IMR-90 (cell line): ENCODE data around the gene UBE2G1. TPM values are rescaled to one million over a fixed set of nuclear protein-coding genes. Genes with fewer than 3 reads are reported as not detected.

Experiments
- ATAC-seq: fragments of 200-7000 bp; cut with Tn5 transposase; 2 replicates; pipeline ENCODE4 v1.9.1; 2020; ENCODE audit warnings: low read depth, mild to moderate bottlenecking, moderate library complexity
- BruUV-seq: library from RNA; stranded (reverse); fragments of 400-500 nt; replicated peaks from 2 replicates; lab custom pipeline; 2021; lab: Mats Ljungman, UMichigan
- CTCF ChIA-PET: fragments of 300-600 bp; formaldehyde crosslinking; extraction: SDS; loops from one replicate; lab custom pipeline; 2021; ENCODE audit warnings: antibody characterized with exemption; lab: Yijun Ruan, JAX
- POLR2A ChIA-PET: fragments of 300-600 bp; sonication (Branson Sonifier 250); formaldehyde crosslinking; loops from one replicate; lab custom pipeline; 2022; ENCODE audit warnings: antibody characterized with exemption; ENCODE audit not compliant: unreplicated experiment; lab: Charles Lee
- DNase-seq: peaks from one replicate; pipeline ENCODE4 v3.0.0; 2013
- H2AFZ ChIP-seq: replicated peaks from 2 replicates; pipeline ENCODE3; 2013; ENCODE audit warnings: low read length, mild to moderate bottlenecking; ENCODE audit not compliant: poor library complexity
- H2AK5ac ChIP-seq: 2 replicates; pipeline ENCODE4 v1.6.1; 2013; ENCODE audit warnings: low read depth, low read length, inconsistent platforms
- H2AK9ac ChIP-seq: replicated peaks from 2 replicates; pipeline ENCODE3; 2013; ENCODE audit warnings: mild to moderate bottlenecking, low read depth, low read length, moderate library complexity; ENCODE audit not compliant: poor library complexity
- H2BK120ac ChIP-seq: 2 replicates; pipeline ENCODE4 v1.6.1; 2013; ENCODE audit warnings: low read depth, low read length, inconsistent platforms
- H2BK15ac ChIP-seq: 3 replicates; pipeline ENCODE4 v1.6.1; 2013; ENCODE audit warnings: low read depth, low read length, inconsistent platforms
- H2BK20ac ChIP-seq: 2 replicates; pipeline ENCODE4 v1.6.1; 2013; ENCODE audit warnings: low read depth, mild to moderate bottlenecking, inconsistent platforms, low read length, moderate library complexity
- H2BK5ac ChIP-seq: 2 replicates; pipeline ENCODE4 v1.6.1; 2013; ENCODE audit warnings: mild to moderate bottlenecking, low read depth, low read length, inconsistent platforms; ENCODE audit not compliant: poor library complexity, severe bottlenecking
- H3K14ac ChIP-seq: replicated peaks from 2 replicates; pipeline ENCODE4 v1.6.1; 2013; ENCODE audit warnings: low read depth, low read length, inconsistent platforms
- H3K18ac ChIP-seq: 2 replicates; pipeline ENCODE4 v1.6.1; 2013; ENCODE audit warnings: low read depth, low read length, control low read depth
- H3K23ac ChIP-seq: 2 replicates; pipeline ENCODE4 v1.6.1; 2013; ENCODE audit warnings: low read depth, low read length, inconsistent platforms
- H3K27ac ChIP-seq: 2 replicates; pipeline ENCODE4 v1.5.1; 2013; ENCODE audit warnings: mild to moderate bottlenecking, control low read depth, low read length; ENCODE audit not compliant: insufficient read depth
- H3K27me3 ChIP-seq: 2 replicates; pipeline ENCODE4 v1.6.1; 2013; ENCODE audit warnings: low read length; ENCODE audit not compliant: control insufficient read depth, insufficient read depth
- H3K36me3 ChIP-seq: 2 replicates; pipeline ENCODE4 v1.6.1; 2013; ENCODE audit warnings: low read length, mixed read lengths; ENCODE audit not compliant: control insufficient read depth, insufficient read depth
- H3K4ac ChIP-seq: 2 replicates; pipeline ENCODE4 v1.6.1; 2013; ENCODE audit warnings: low read depth, low read length, inconsistent platforms
- H3K4me1 ChIP-seq: 2 replicates; pipeline ENCODE4 v1.6.1; 2013; ENCODE audit warnings: low read length, mixed read lengths; ENCODE audit not compliant: control insufficient read depth, insufficient read depth
- H3K4me2 ChIP-seq: 2 replicates; pipeline ENCODE4 v1.6.1; 2013; ENCODE audit warnings: low read depth, mild to moderate bottlenecking, control low read depth, low read length, moderate library complexity
- H3K4me3 ChIP-seq: 2 replicates; pipeline ENCODE4 v1.5.1; 2013; ENCODE audit warnings: low read depth, mild to moderate bottlenecking, control low read depth, low read length, moderate library complexity; ENCODE audit not compliant: insufficient read depth
- H3K56ac ChIP-seq: 2 replicates; pipeline ENCODE4 v1.6.1; 2013; ENCODE audit warnings: low read length, inconsistent platforms; ENCODE audit not compliant: insufficient read depth; ENCODE audit errors: extremely low read depth
- H3K79me1 ChIP-seq, 2 experiments: 2 replicates each; pipeline ENCODE4 v1.6.1; 2013; ENCODE audit warnings: low read length in 2 of 2, inconsistent platforms in 1 of 2, low read depth in 1 of 2
- H3K9ac ChIP-seq: 2 replicates; pipeline ENCODE4 v1.6.1; 2013; ENCODE audit warnings: low read depth, low read length, control low read depth
- H3K9me1 ChIP-seq: 2 replicates; pipeline ENCODE4 v1.6.1; 2013; ENCODE audit warnings: low read length, inconsistent platforms; ENCODE audit not compliant: insufficient read depth
- H3K9me3 ChIP-seq: 2 replicates; pipeline ENCODE4 v1.6.1; 2013; ENCODE audit warnings: low read length; ENCODE audit not compliant: control insufficient read depth, insufficient read depth
- H4K20me1 ChIP-seq: 2 replicates; pipeline ENCODE4 v1.6.1; 2013; ENCODE audit warnings: low read length, inconsistent platforms; ENCODE audit not compliant: insufficient read depth
- H4K5ac ChIP-seq: 2 replicates; pipeline ENCODE4 v1.6.1; 2013; ENCODE audit warnings: mild to moderate bottlenecking, low read depth, low read length, control low read depth
- H4K8ac ChIP-seq, 2 experiments: 2 replicates each; pipeline ENCODE4 v1.6.1; 2013; ENCODE audit warnings: low read depth in 2 of 2, low read length in 2 of 2, control low read depth in 1 of 2, inconsistent platforms in 1 of 2
- H4K91ac ChIP-seq: 2 replicates; pipeline ENCODE4 v1.6.1; 2013; ENCODE audit warnings: low read depth, low read length, inconsistent platforms; ENCODE audit not compliant: insufficient read depth
- BHLHE40 ChIP-seq: fragments of 150-350 bp; IDR thresholded peaks from 2 replicates; pipeline ENCODE4 v1.6.1; 2016; ENCODE audit warnings: mild to moderate bottlenecking, low read depth, low read length
- CEBPB ChIP-seq: IDR thresholded peaks from 2 replicates; pipeline ENCODE4 v1.6.1; 2012; ENCODE audit warnings: low read depth, low read length, improper control_type of control experiment
- CHD1 ChIP-seq: IDR thresholded peaks from 2 replicates; pipeline ENCODE4 v1.6.1; 2012; ENCODE audit warnings: low read depth, low read length, improper control_type of control experiment
- FOS ChIP-seq: fragments of 150-350 bp; IDR thresholded peaks from 2 replicates; pipeline ENCODE4 v1.6.1; 2016; ENCODE audit warnings: low read depth, low read length
- MAZ ChIP-seq: IDR thresholded peaks from 2 replicates; pipeline ENCODE4 v1.6.1; 2012; ENCODE audit warnings: low read depth, mild to moderate bottlenecking, low read length, improper control_type of control experiment, moderate library complexity, borderline replicate concordance
- MXI1 ChIP-seq: IDR thresholded peaks from 2 replicates; pipeline ENCODE4 v1.6.1; 2012; ENCODE audit warnings: low read depth, mild to moderate bottlenecking, low read length, moderate library complexity, borderline replicate concordance
- NFE2L2 ChIP-seq: fragments of 150-350 bp; IDR thresholded peaks from 2 replicates; pipeline ENCODE4 v1.6.1; 2016; ENCODE audit warnings: low read depth, mild to moderate bottlenecking, low read length
- POLR2A ChIP-seq: IDR thresholded peaks from 2 replicates; pipeline ENCODE4 v1.6.1; 2012; ENCODE audit warnings: mild to moderate bottlenecking, low read depth, low read length
- RCOR1 ChIP-seq: IDR thresholded peaks from 2 replicates; pipeline ENCODE4 v1.6.1; 2012; ENCODE audit warnings: mild to moderate bottlenecking, low read length, improper control_type of control experiment; ENCODE audit not compliant: insufficient replicate concordance
- RFX5 ChIP-seq: IDR thresholded peaks from 2 replicates; pipeline ENCODE4 v1.8.0; 2012; ENCODE audit warnings: low read depth, mild to moderate bottlenecking, low read length, moderate library complexity
- SMC3 ChIP-seq: fragments of 150-350 bp; IDR thresholded peaks from 2 replicates; pipeline ENCODE4 v1.6.1; 2016; ENCODE audit warnings: low read depth, mild to moderate bottlenecking, antibody characterized with exemption, low read length, moderate library complexity
- WGBS, 2 experiments: methylation state at CpG; one replicate each; pipeline versions ENCODE4 v1.1.5 to v1.1.7; 2013; ENCODE audit warnings: missing lambda C conversion rate in 2 of 2; ENCODE audit not compliant: insufficient read length in 1 of 2; ENCODE audit errors: extremely low coverage in 2 of 2; 5-methylcytosine and 5-hydroxymethylcytosine counted together
- dilution Hi-C: fragments of 300-500 bp; cut with HindIII; formaldehyde crosslinking; loops from one replicate; pipeline ENCODE4 v1.14.3; 2018; ENCODE audit warnings: low sequenced_read_pairs; ENCODE audit not compliant: unreplicated experiment
- in situ Hi-C: fragments of 300-500 bp; cut with MboI; formaldehyde crosslinking; loops from 3 replicates; pipeline ENCODE4 v1.14.3; 2019; ENCODE audit warnings: low sequenced_read_pairs, inconsistent platforms, mixed read lengths
- intact Hi-C: fragments of 100-400 bp; cut with micrococcal nuclease; formaldehyde crosslinking; loops from 2 replicates; pipeline ENCODE4 v1.10.0; 2022
- polyA plus RNA-seq, 3 experiments: library from polyadenylated mRNA; depleted of rRNA; stranded (reverse); fragments of >200 nt; gene quantifications; 2 replicates each; pipeline ENCODE4 v1.2.3, GENCODE V29; 2012; ENCODE audit warnings: low replicate concordance in 1 of 3
- total RNA-seq: library from RNA; depleted of rRNA; stranded (reverse); fragments of >200 nt; gene quantifications from 2 replicates; pipeline ENCODE4 v1.2.3, GENCODE V29; 2012
- TF ChIP-seq, protein P1 (sequence below): conservative IDR thresholded peaks from 2 replicates; pipeline ENCODE4 v1.5.1; 2012; ENCODE audit warnings: mild to moderate bottlenecking, low read depth, low read length, improper control_type of control experiment
- TF ChIP-seq, protein P2 (sequence below): fragments of 150-350 bp; IDR thresholded peaks from 2 replicates; pipeline ENCODE4 v1.6.1; 2017; ENCODE audit warnings: mild to moderate bottlenecking, antibody characterized with exemption, low read length, low read depth
- TF ChIP-seq, protein P3 (sequence below): fragments of 150-350 bp; IDR thresholded peaks from 2 replicates; pipeline ENCODE4 v1.6.1; 2016; ENCODE audit warnings: low read depth, mild to moderate bottlenecking, low read length, moderate library complexity, borderline replicate concordance

Gene UBE2G1
- total and polyA plus RNA-seq, 2 of the 4 experiments (the other 2 are of a cell fraction), result 26.3 to 26.6 TPM

DNA sequence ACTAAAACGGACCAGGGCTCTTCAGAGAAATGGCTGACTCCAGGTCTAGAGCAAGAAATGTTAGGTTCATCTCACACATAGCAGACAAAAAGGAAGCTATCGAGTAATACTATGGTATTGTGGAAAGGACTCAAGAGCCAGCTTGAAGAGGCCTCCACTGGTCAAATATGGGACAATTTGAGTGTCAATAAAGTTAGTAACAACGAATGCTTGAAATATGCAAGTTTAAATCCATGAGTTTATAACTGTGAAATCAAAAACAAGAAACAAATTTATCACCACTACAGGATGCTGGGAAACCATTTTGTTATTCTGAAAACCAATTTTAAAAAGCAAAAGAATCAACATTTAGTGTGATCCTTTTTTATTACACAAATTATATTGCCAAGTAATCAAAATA, 52.3 kb downstream of the UBE2G1 start:
- H2BK20ac ChIP-seq, result no peak overlapping the region
- H4K20me1 ChIP-seq, result peaks cover 89% of the 10 kb centered on the region
- no peak overlapping the region for H4K91ac ChIP-seq
- no peak overlapping the region for H4K8ac ChIP-seq
- ATAC-seq (no peak), DNase-seq (no peak)
- H2BK15ac ChIP-seq, result no peak overlapping the region
- BruUV-seq, result no TSS peak
- no peak overlapping the region for H3K56ac ChIP-seq
- H2BK5ac ChIP-seq, result no peak overlapping the region
- H3K23ac ChIP-seq, result no peak overlapping the region
- no peak overlapping the region for H3K14ac ChIP-seq
- no peaks in the 10 kb centered on the region for H3K9me3 ChIP-seq
- in situ Hi-C loops (no loop called here), intact Hi-C loops (no loop called here), dilution Hi-C loops (no loop called here)
- no peak overlapping the region for H3K4ac ChIP-seq
- H3K27me3 ChIP-seq, result no peaks in the 10 kb centered on the region
- H3K4me2 ChIP-seq, result no peak overlapping the region
- H3K18ac ChIP-seq, result no peak overlapping the region
- H3K36me3 ChIP-seq, result no peaks in the 10 kb centered on the region
- H2AK9ac ChIP-seq, result no peak overlapping the region
- TF ChIP-seq CHD1 (no peak), BHLHE40 (no peak), NFE2L2 (no peak), CEBPB (no peak), FOS (no peak), MAZ (no peak), RCOR1 (no peak), MXI1 (no peak), POLR2A (no peak), RFX5 (no peak), SMC3 (no peak)
- TF ChIP-seq, protein P1, sequence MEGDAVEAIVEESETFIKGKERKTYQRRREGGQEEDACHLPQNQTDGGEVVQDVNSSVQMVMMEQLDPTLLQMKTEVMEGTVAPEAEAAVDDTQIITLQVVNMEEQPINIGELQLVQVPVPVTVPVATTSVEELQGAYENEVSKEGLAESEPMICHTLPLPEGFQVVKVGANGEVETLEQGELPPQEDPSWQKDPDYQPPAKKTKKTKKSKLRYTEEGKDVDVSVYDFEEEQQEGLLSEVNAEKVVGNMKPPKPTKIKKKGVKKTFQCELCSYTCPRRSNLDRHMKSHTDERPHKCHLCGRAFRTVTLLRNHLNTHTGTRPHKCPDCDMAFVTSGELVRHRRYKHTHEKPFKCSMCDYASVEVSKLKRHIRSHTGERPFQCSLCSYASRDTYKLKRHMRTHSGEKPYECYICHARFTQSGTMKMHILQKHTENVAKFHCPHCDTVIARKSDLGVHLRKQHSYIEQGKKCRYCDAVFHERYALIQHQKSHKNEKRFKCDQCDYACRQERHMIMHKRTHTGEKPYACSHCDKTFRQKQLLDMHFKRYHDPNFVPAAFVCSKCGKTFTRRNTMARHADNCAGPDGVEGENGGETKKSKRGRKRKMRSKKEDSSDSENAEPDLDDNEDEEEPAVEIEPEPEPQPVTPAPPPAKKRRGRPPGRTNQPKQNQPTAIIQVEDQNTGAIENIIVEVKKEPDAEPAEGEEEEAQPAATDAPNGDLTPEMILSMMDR, result no peak
- TF ChIP-seq, protein P2, sequence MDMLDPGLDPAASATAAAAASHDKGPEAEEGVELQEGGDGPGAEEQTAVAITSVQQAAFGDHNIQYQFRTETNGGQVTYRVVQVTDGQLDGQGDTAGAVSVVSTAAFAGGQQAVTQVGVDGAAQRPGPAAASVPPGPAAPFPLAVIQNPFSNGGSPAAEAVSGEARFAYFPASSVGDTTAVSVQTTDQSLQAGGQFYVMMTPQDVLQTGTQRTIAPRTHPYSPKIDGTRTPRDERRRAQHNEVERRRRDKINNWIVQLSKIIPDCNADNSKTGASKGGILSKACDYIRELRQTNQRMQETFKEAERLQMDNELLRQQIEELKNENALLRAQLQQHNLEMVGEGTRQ, result no peak
- TF ChIP-seq, protein P3, sequence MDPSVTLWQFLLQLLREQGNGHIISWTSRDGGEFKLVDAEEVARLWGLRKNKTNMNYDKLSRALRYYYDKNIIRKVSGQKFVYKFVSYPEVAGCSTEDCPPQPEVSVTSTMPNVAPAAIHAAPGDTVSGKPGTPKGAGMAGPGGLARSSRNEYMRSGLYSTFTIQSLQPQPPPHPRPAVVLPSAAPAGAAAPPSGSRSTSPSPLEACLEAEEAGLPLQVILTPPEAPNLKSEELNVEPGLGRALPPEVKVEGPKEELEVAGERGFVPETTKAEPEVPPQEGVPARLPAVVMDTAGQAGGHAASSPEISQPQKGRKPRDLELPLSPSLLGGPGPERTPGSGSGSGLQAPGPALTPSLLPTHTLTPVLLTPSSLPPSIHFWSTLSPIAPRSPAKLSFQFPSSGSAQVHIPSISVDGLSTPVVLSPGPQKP, result no peak
- no peak overlapping the region for H2BK120ac ChIP-seq
- ChIA-PET POLR2A (interaction anchor here (0.6 kb wide), 1 partner anchor 96 kb away, joined by 3 read pairs; no protein-coding TSS in a partner anchor), CTCF (no interaction called here)
- no peak overlapping the region for H3K27ac ChIP-seq
- WGBS, 2 experiments, result no CpG with 5 or more reads among the region's 3 CpGs
- H3K9me1 ChIP-seq, result peaks cover 8% of the 10 kb centered on the region; the same call in 1 of the 2 replicates
- no peak overlapping the region for H4K5ac ChIP-seq
- no peak overlapping the region for H3K4me3 ChIP-seq
- H3K9ac ChIP-seq, result no peak overlapping the region
- no peak overlapping the region for H2AFZ ChIP-seq
- H2AK5ac ChIP-seq, result no peak overlapping the region
- H3K4me1 ChIP-seq, result peaks cover 10% of the 10 kb centered on the region
- H3K79me1 ChIP-seq, result peaks cover 30 to 81% of the 10 kb centered on the region in 2 experiments
